Endothelial cell (in vitro differentiated cells): Measurements from ENCODE around the gene PKIB. TPM values are rescaled to one million over a fixed set of nuclear protein-coding genes. Genes with fewer than 3 reads are reported as not detected.

Experiments
- DNase-seq: peaks from one replicate; pipeline ENCODE4 v3.0.0; 2021; ENCODE audit warnings: low spot score
- H3K27ac Mint-ChIP-seq: one replicate; pipeline ENCODE4 v1.8.0; 2021; ENCODE audit warnings: mixed read lengths, inconsistent platforms; ENCODE audit not compliant: unreplicated experiment
- H3K27me3 Mint-ChIP-seq: one replicate; pipeline ENCODE4 v1.8.0; 2021; ENCODE audit warnings: mild to moderate bottlenecking, moderate library complexity, mixed read lengths, inconsistent platforms; ENCODE audit not compliant: unreplicated experiment
- H3K36me3 Mint-ChIP-seq: one replicate; pipeline ENCODE4 v1.8.0; 2021; ENCODE audit warnings: mild to moderate bottlenecking, low read depth, mixed read lengths, inconsistent platforms; ENCODE audit not compliant: unreplicated experiment
- H3K4me1 Mint-ChIP-seq: one replicate; pipeline ENCODE4 v1.8.0; 2021; ENCODE audit warnings: mild to moderate bottlenecking, mixed read lengths, inconsistent platforms; ENCODE audit not compliant: unreplicated experiment
- H3K4me3 Mint-ChIP-seq: one replicate; pipeline ENCODE4 v1.8.0; 2021; ENCODE audit warnings: mild to moderate bottlenecking, mixed read lengths, inconsistent platforms; ENCODE audit not compliant: unreplicated experiment
- H3K9me3 Mint-ChIP-seq: one replicate; pipeline ENCODE4 v1.8.0; 2021; ENCODE audit warnings: mixed read lengths, inconsistent platforms; ENCODE audit not compliant: unreplicated experiment
- CTCF ChIP-seq: fragments of 200-600 bp; sonication (generic); IDR thresholded peaks from one replicate; pipeline ENCODE4 v1.5.0; 2021; ENCODE audit warnings: antibody characterized with exemption; ENCODE audit not compliant: unreplicated experiment
- total RNA-seq: library from RNA; stranded (reverse); fragmentation: NEBNext Ultra II Directional; extraction: Animal tissue kit (Norgen Biotek cat#: 25700); gene quantifications from one replicate; pipeline ENCODE4 v1.2.1, GENCODE V29; 2021; ENCODE audit not compliant: unreplicated experiment

Gene PKIB
- total RNA-seq, 1 donor from 2014 or later: 38.5 TPM

- no peaks in the 10 kb centered on the region for H3K4me1 Mint-ChIP-seq
- H3K27me3 Mint-ChIP-seq: peaks cover 1% of the 10 kb centered on the region
- H3K36me3 Mint-ChIP-seq: no peaks in the 10 kb centered on the region
- H3K27ac Mint-ChIP-seq: no peak overlapping the region
- no peak overlapping the region for H3K4me3 Mint-ChIP-seq
- DNase-seq: no peak
- H3K9me3 Mint-ChIP-seq: no peaks in the 10 kb centered on the region
- no peak for TF ChIP-seq CTCF
Observed at GRCh38 chr6:122718616-122719015, 108.4 kb downstream of the PKIB start.

- Mint-ChIP-seq H3K4me1 (no peaks in the 10 kb centered on the region), H3K27ac (no peak overlapping the region), H3K4me3 (no peak overlapping the region), H3K36me3 (no peaks in the 10 kb centered on the region), H3K9me3 (no peaks in the 10 kb centered on the region), H3K27me3 (peaks cover 1% of the 10 kb centered on the region)
- no peak for DNase-seq
- no peak for TF ChIP-seq CTCF
Observed at GRCh38 chr6:122719176-122719575, 109.0 kb downstream of the PKIB start.

- DNase-seq: no peak
- H3K4me3 Mint-ChIP-seq: no peak overlapping the region
Observed at GRCh38 chr6:122722746-122723145, 112.5 kb downstream of the PKIB start.

GRCh38 chr6:122726649-122727048 is 116.4 kb downstream of the PKIB start:
- H3K4me1 Mint-ChIP-seq: no peaks in the 10 kb centered on the region
- DNase-seq: peak; percentile 30
- no peaks in the 10 kb centered on the region for H3K9me3 Mint-ChIP-seq
- no peak overlapping the region for H3K27ac Mint-ChIP-seq
- H3K27me3 Mint-ChIP-seq: no peaks in the 10 kb centered on the region
- H3K4me3 Mint-ChIP-seq: no peak overlapping the region
- peak; percentile 72 for TF ChIP-seq CTCF
- no peaks in the 10 kb centered on the region for H3K36me3 Mint-ChIP-seq

More at GRCh38 chr6:122722746-122723145, 112.5 kb downstream of the PKIB start:
- Mint-ChIP-seq H3K9me3 (no peaks in the 10 kb centered on the region), H3K27ac (no peak overlapping the region), H3K27me3 (no peaks in the 10 kb centered on the region), H3K4me1 (no peaks in the 10 kb centered on the region), H3K36me3 (no peaks in the 10 kb centered on the region)
- no peak for TF ChIP-seq CTCF

- peaks cover 3% of the 10 kb centered on the region for H3K4me1 Mint-ChIP-seq
- no peak for TF ChIP-seq CTCF
Observed at GRCh38 chr6:122727244-122727643, 117.0 kb downstream of the PKIB start.

More at GRCh38 chr6:122727244-122727643, 117.0 kb downstream of the PKIB start:
- Mint-ChIP-seq H3K9me3 (no peaks in the 10 kb centered on the region), H3K4me3 (no peak overlapping the region), H3K27me3 (no peaks in the 10 kb centered on the region), H3K36me3 (no peaks in the 10 kb centered on the region), H3K27ac (no peak overlapping the region)
- no peak for DNase-seq
